Astrocyte of the cerebellum (primary cell): ENCODE data around the gene TRPM5.

Source experiments
- DNase-seq: peaks from one replicate; pipeline ENCODE4 v3.0.0-alpha.2; 2011; ENCODE audit warnings: low read depth
- H3K4me3 ChIP-seq: 2 replicates; pipeline ENCODE4 v1.5.1; 2011; ENCODE audit warnings: mild to moderate bottlenecking, low read depth, low read length, moderate library complexity
- CTCF ChIP-seq: IDR thresholded peaks from 2 replicates; pipeline ENCODE4 v1.5.1; 2012; ENCODE audit warnings: low read length, low read depth, moderate library complexity, mild to moderate bottlenecking; ENCODE audit errors: missing control alignments
- in situ Hi-C: cut with HindIII; loops from 2 replicates; pipeline ENCODE4 v1.10.0; 2017; ENCODE audit warnings: low sequenced_read_pairs

TRPM5 gene

GRCh38 chr11:2436013-2436520, 8.2 kb downstream of the TRPM5 start:
- in situ Hi-C loops = no loop called here
- TF ChIP-seq CTCF = no peak
- H3K4me3 ChIP-seq = no peak overlapping the region
- DNase-seq = no peak

- no peak for DNase-seq
- no peak for TF ChIP-seq CTCF
- in situ Hi-C loops = no loop called here
- H3K4me3 ChIP-seq = no peak overlapping the region
Measured at GRCh38 chr11:2435288-2436012, 8.9 kb downstream of the TRPM5 start.

- no peak for TF ChIP-seq CTCF
- DNase-seq = no peak
- no peak overlapping the region for H3K4me3 ChIP-seq
- in situ Hi-C loops = no loop called here
Measured at GRCh38 chr11:2434506-2435255, 9.6 kb downstream of the TRPM5 start.

- in situ Hi-C loops = no loop called here
- H3K4me3 ChIP-seq = no peak overlapping the region
- TF ChIP-seq CTCF = no peak
- no peak for DNase-seq
Measured at GRCh38 chr11:2434008-2434407, 10.3 kb downstream of the TRPM5 start.

- no peak for TF ChIP-seq CTCF
- no peak for DNase-seq
- H3K4me3 ChIP-seq = no peak overlapping the region
- in situ Hi-C loops = no loop called here
Measured at GRCh38 chr11:2433106-2433925, 11.0 kb downstream of the TRPM5 start.

- H3K4me3 ChIP-seq = no peak overlapping the region
- no peak for DNase-seq
- TF ChIP-seq CTCF = no peak
- in situ Hi-C loops = no loop called here
Measured at GRCh38 chr11:2432628-2433071, 11.7 kb downstream of the TRPM5 start.
